H1 (cell line): Measurements from ENCODE around the gene FAM234A.

Source experiments
- CREB1 ChIP-seq: IDR thresholded peaks from 2 replicates; pipeline ENCODE4 v1.6.1; 2012; ENCODE audit warnings: inconsistent platforms
- CTCF ChIP-seq, 3 experiments: IDR thresholded peaks; 1 replicate in 2 of 3; 2 replicates in 1 of 3; pipeline versions ENCODE4 v1.5.1 to v1.6.1; 2011; ENCODE audit warnings: low read length in 3 of 3, mild to moderate bottlenecking in 3 of 3, inconsistent platforms in 2 of 3, low read depth in 1 of 3, moderate library complexity in 1 of 3; ENCODE audit not compliant: insufficient read depth in 1 of 3; ENCODE audit errors: control extremely low read depth in 1 of 3
- EP300 ChIP-seq, 2 experiments: IDR thresholded peaks; 1 replicate in 1 of 2; 2 replicates in 1 of 2; pipeline ENCODE4 v1.6.1; 2011 to 2012; ENCODE audit warnings: low read depth in 2 of 2, low read length in 2 of 2, mild to moderate bottlenecking in 2 of 2, borderline replicate concordance in 1 of 2, inconsistent platforms in 1 of 2, moderate library complexity in 1 of 2
- EZH2 ChIP-seq: fragments of 200-600 bp; sonication (generic); IDR thresholded peaks from 2 replicates; pipeline ENCODE4 v1.7.1; 2012; ENCODE audit warnings: low read depth, mild to moderate bottlenecking, moderate library complexity, low read length, inconsistent platforms; ENCODE audit not compliant: severe bottlenecking
- JUND ChIP-seq: IDR thresholded peaks from 2 replicates; pipeline ENCODE4 v1.6.1; 2011; ENCODE audit warnings: mild to moderate bottlenecking, improper control_type of control experiment, low read length
- POLR2A ChIP-seq, 2 experiments: IDR thresholded peaks; 1 replicate in 1 of 2; 2 replicates in 1 of 2; pipeline ENCODE4 v1.6.1; 2011; ENCODE audit warnings: low read depth in 2 of 2, low read length in 2 of 2, mild to moderate bottlenecking in 2 of 2; ENCODE audit errors: control extremely low read depth in 1 of 2
- POLR2AphosphoS5 ChIP-seq: IDR thresholded peaks from 2 replicates; pipeline ENCODE4 v1.6.1; 2011; ENCODE audit warnings: low read depth, low read length
- SRF ChIP-seq: IDR thresholded peaks from 2 replicates; pipeline ENCODE4 v1.6.1; 2011; ENCODE audit warnings: mild to moderate bottlenecking, low read depth, low read length, moderate library complexity
- TAF1 ChIP-seq: IDR thresholded peaks from 2 replicates; pipeline ENCODE4 v1.6.1; 2011; ENCODE audit warnings: mild to moderate bottlenecking, low read depth, low read length
- ZNF274 ChIP-seq: IDR thresholded peaks from 2 replicates; pipeline ENCODE4 v1.7.0; 2012; ENCODE audit warnings: low read length, borderline replicate concordance; ENCODE audit errors: extremely low read depth

- TF ChIP-seq CTCF (IDR thresholded peaks at IDR 0.05; ENCODE audit: control extremely low read depth in 1 of 3, insufficient read depth in 1 of 3, low read depth in 1 of 3, low read length in 3 of 3) (no peak), POLR2AphosphoS5 (no peak), CREB1 (no peak), POLR2A (IDR thresholded peaks at IDR 0.05; ENCODE audit: control extremely low read depth in 1 of 2, low read depth in 2 of 2, low read length in 2 of 2) (no peak), EZH2 (no peak), EP300 (IDR thresholded peaks at IDR 0.05; ENCODE audit: borderline replicate concordance in 1 of 2, low read depth in 2 of 2, low read length in 2 of 2) (no peak), TAF1 (no peak), JUND (no peak), SRF (no peak), ZNF274 (no peak)
Measured at GRCh38 chr16:230949-231348, 3.7 kb upstream of the FAM234A start.
